ENCODE measurements around the gene ONECUT2. TPM values are rescaled to one million over a fixed set of nuclear protein-coding genes. Genes with fewer than 3 reads are reported as not detected.
"Not testable (repeated sequence)": the region's sequence is repeated elsewhere in the genome, so short reads cannot be mapped to it uniquely, and the experiment has no call there.

Gene ONECUT2
- total RNA-seq, 4 donors from 2014 or later = under 0.01 to 0.06 (median under 0.01) TPM; not detected in 1

- Histone ChIP-seq H3K36me3 (no peaks in the 10 kb centered on the region), H3K9me3 (peaks cover 0 to 5% (median 1%) of the 10 kb centered on the region in 4 donors), H3K27me3 (no peaks in the 10 kb centered on the region), H3K27ac (replicated peaks in 1 of 4) (no peak overlapping the region), H3K4me3 (no peak overlapping the region), H3K4me1 (no peaks in the 10 kb centered on the region)
- DNase-seq (ENCODE audit: extremely low spot score) = no peak
- intact Hi-C loops (cut with DNase I) = no loop called here
- 86% methylated on average over 6 of the region's 7 CpGs for WGBS
- TF ChIP-seq POLR2AphosphoS5 (IDR thresholded peaks at IDR 0.05) (no peak), EP300 (IDR thresholded peaks at IDR 0.05) (no peak), POLR2A (IDR thresholded peaks at IDR 0.05; ENCODE audit: low read depth) (no peak)
- TF ChIP-seq, protein P1, sequence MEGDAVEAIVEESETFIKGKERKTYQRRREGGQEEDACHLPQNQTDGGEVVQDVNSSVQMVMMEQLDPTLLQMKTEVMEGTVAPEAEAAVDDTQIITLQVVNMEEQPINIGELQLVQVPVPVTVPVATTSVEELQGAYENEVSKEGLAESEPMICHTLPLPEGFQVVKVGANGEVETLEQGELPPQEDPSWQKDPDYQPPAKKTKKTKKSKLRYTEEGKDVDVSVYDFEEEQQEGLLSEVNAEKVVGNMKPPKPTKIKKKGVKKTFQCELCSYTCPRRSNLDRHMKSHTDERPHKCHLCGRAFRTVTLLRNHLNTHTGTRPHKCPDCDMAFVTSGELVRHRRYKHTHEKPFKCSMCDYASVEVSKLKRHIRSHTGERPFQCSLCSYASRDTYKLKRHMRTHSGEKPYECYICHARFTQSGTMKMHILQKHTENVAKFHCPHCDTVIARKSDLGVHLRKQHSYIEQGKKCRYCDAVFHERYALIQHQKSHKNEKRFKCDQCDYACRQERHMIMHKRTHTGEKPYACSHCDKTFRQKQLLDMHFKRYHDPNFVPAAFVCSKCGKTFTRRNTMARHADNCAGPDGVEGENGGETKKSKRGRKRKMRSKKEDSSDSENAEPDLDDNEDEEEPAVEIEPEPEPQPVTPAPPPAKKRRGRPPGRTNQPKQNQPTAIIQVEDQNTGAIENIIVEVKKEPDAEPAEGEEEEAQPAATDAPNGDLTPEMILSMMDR (IDR thresholded peaks at IDR 0.05) = no peak
Measured at GRCh38 chr18:57519668-57520424, 84.7 kb downstream of the ONECUT2 start.

- H3K4me1 ChIP-seq; H3K27ac ChIP-seq (replicated peaks in 1 of 4); H3K4me3 ChIP-seq; H3K27me3 ChIP-seq; intact Hi-C loops (cut with DNase I); H3K36me3 ChIP-seq; DNase-seq (ENCODE audit: extremely low spot score); H3K9me3 ChIP-seq: not testable (repeated sequence)
Measured at GRCh38 chr18:57522348-57522747, 87.2 kb downstream of the ONECUT2 start.

GRCh38 chr18:57523171-57523956 is 88.2 kb downstream of the ONECUT2 start:
- H3K9me3 ChIP-seq = peaks cover 0 to 10% (median 4%) of the 10 kb centered on the region in 4 donors
- H3K36me3 ChIP-seq = no peaks in the 10 kb centered on the region
- 72% methylated on average over 11 of the region's 11 CpGs for WGBS
- H3K27ac ChIP-seq (replicated peaks in 1 of 4) = no peak overlapping the region
- no peaks in the 10 kb centered on the region for H3K27me3 ChIP-seq
- TF ChIP-seq EP300 (IDR thresholded peaks at IDR 0.05) (no peak), POLR2A (IDR thresholded peaks at IDR 0.05; ENCODE audit: low read depth) (no peak), POLR2AphosphoS5 (IDR thresholded peaks at IDR 0.05) (no peak)
- TF ChIP-seq, protein P1 (IDR thresholded peaks at IDR 0.05) = no peak
- no peak overlapping the region for H3K4me3 ChIP-seq
- no peak for DNase-seq (ENCODE audit: extremely low spot score)
- H3K4me1 ChIP-seq = no peaks in the 10 kb centered on the region
- intact Hi-C loops (cut with DNase I) = no loop called here

DNA sequence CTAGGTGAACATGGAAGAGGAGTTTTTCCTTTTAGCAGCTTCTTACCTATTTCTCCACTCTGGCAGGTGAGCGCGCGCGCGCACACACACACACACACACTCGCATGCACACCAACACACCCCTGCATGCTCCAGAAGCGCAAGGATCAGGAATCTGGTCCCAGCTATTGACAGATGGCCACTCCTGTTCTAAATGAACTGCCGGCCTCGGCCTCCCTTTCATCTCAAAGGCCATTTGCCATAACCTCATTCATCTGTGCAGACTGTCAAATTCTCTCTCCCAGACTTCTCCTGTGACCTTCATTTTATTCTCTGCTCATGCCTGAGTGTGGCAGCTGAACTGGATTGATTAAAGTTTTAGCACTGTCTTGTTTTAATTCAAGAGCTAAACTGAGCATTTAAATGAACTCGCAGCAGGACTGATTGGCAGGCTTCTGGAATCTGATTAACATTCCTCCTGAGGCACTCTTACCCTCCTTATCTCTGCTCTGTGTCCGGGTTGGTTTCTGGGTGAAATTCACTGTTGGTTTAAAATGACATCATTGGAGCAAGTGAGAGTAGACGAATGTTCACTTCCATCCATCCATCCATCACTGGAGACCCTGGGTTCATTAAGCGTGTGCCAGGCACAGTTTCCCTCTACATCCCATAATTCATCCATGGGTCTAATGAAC is 92.5 kb downstream of the ONECUT2 start:
- Histone ChIP-seq H3K36me3 (no peaks in the 10 kb centered on the region), H3K27me3 (peaks cover 0 to 5% (median 0%) of the 10 kb centered on the region in 4 donors), H3K4me1 (peaks cover 0 to 4% (median under 1%) of the 10 kb centered on the region in 4 donors), H3K9me3 (peaks cover 0 to 10% (median 4%) of the 10 kb centered on the region in 4 donors), H3K4me3 (no peak overlapping the region), H3K27ac (replicated peaks in 1 of 4) (no peak overlapping the region)
- WGBS = 59% methylated on average over 13 of the region's 13 CpGs
- TF ChIP-seq POLR2AphosphoS5 (IDR thresholded peaks at IDR 0.05) = no peak
- no peak for TF ChIP-seq POLR2A (IDR thresholded peaks at IDR 0.05; ENCODE audit: low read depth)
- TF ChIP-seq, protein P1 (IDR thresholded peaks at IDR 0.05) = no peak
- no peak for TF ChIP-seq EP300 (IDR thresholded peaks at IDR 0.05)
- intact Hi-C loops (cut with DNase I) = no loop called here
- DNase-seq (ENCODE audit: extremely low spot score) = no peak

GRCh38 chr18:57529151-57529550 is 94.0 kb downstream of the ONECUT2 start:
- 75% methylated on average over 7 of the region's 7 CpGs for WGBS
- H3K36me3 ChIP-seq = no peaks in the 10 kb centered on the region
- H3K9me3 ChIP-seq = peaks cover 0 to 10% (median 4%) of the 10 kb centered on the region in 4 donors
- intact Hi-C loops (cut with DNase I) = no loop called here
- no peak overlapping the region for H3K27ac ChIP-seq (replicated peaks in 1 of 4)
- TF ChIP-seq POLR2AphosphoS5 (IDR thresholded peaks at IDR 0.05) (no peak), POLR2A (IDR thresholded peaks at IDR 0.05; ENCODE audit: low read depth) (no peak), EP300 (IDR thresholded peaks at IDR 0.05) (no peak)
- TF ChIP-seq, protein P1 (IDR thresholded peaks at IDR 0.05) = no peak
- DNase-seq (ENCODE audit: extremely low spot score) = no peak
- peaks cover 0 to 5% (median 0%) of the 10 kb centered on the region in 4 donors for H3K27me3 ChIP-seq
- H3K4me1 ChIP-seq = peaks cover 0 to 16% (median 6%) of the 10 kb centered on the region in 4 donors
- no peak overlapping the region for H3K4me3 ChIP-seq

All from esophagus muscularis mucosa (tissue), 4 donors.